B cell (primary cell): ENCODE results near the gene SCRN3. TPM values are rescaled to one million over a fixed set of nuclear protein-coding genes. Genes with fewer than 3 reads are reported as not detected.

Source experiments
- ATAC-seq: fragments of 200-7000 bp; cut with Tn5 transposase; one replicate; pipeline ENCODE4 v1.10.0; 2021; ENCODE audit warnings: low read depth, mild to moderate bottlenecking, moderate number of reproducible peaks, moderate library complexity
- CTCF ChIA-PET: fragments of 350-600 bp; sonication (Branson Sonifier 250); formaldehyde crosslinking; loops from one replicate; lab custom pipeline; 2021; ENCODE audit warnings: antibody characterized with exemption, inconsistent platforms; lab: Charles Lee
- POLR2A ChIA-PET: fragments of 350-600 bp; sonication (Branson Sonifier 250); formaldehyde crosslinking; loops from one replicate; lab custom pipeline; 2021; ENCODE audit warnings: antibody characterized with exemption; lab: Charles Lee
- DNase-seq: peaks from one replicate; pipeline ENCODE4 v3.0.0; 2013
- H2AFZ ChIP-seq: 2 replicates; pipeline ENCODE4 v1.6.1; 2012; ENCODE audit warnings: mild to moderate bottlenecking, low read depth, low read length; ENCODE audit not compliant: insufficient read depth, poor library complexity, severe bottlenecking
- H3K27ac ChIP-seq, 2 donors: 1 replicate in 1 of 2; 2 replicates in 1 of 2; pipeline ENCODE4 v1.5.1; 2012 to 2013; ENCODE audit warnings: low read length in 2 of 2, mild to moderate bottlenecking in 2 of 2, moderate library complexity in 1 of 2
- H3K27me3 ChIP-seq, 4 experiments: fragments of 200-600 bp in 1 of 4; sonication (generic) in 1 of 4; replicated peaks in 1 of 4; 1 replicate in 2 of 4; 2 replicates in 2 of 4; pipeline versions ENCODE4 v1.6.1 to v1.7.0; 2013 to 2016; ENCODE audit warnings: low read length in 3 of 4, mild to moderate bottlenecking in 2 of 4, mixed read lengths in 1 of 4, moderate library complexity in 1 of 4; ENCODE audit not compliant: insufficient read depth in 4 of 4, control insufficient read depth in 3 of 4; ENCODE audit errors: control extremely low read depth in 1 of 4
- H3K36me3 ChIP-seq, 2 experiments: replicated peaks in 1 of 2; 1 replicate in 1 of 2; 2 replicates in 1 of 2; pipeline versions ENCODE4 v1.6.1 to v1.7.1; 2013; ENCODE audit warnings: low read length in 1 of 2; ENCODE audit not compliant: insufficient read depth in 2 of 2, control insufficient read depth in 1 of 2; ENCODE audit errors: control extremely low read depth in 1 of 2, extremely low read depth in 1 of 2
- H3K4me1 ChIP-seq, 2 donors: fragments of 200-600 bp in 1 of 2; sonication (generic) in 1 of 2; 1 replicate in 1 of 2; 2 replicates in 1 of 2; pipeline versions ENCODE4 v1.5.1 to v1.6.1; 2013 to 2017; ENCODE audit warnings: low read length in 2 of 2; ENCODE audit not compliant: control insufficient read depth in 2 of 2, insufficient read depth in 2 of 2
- H3K4me2 ChIP-seq: replicated peaks from 2 replicates; pipeline ENCODE3; 2012; ENCODE audit warnings: mild to moderate bottlenecking, low read depth, low read length; ENCODE audit not compliant: poor library complexity, severe bottlenecking
- H3K4me3 ChIP-seq, 5 experiments: fragments of 200-600 bp in 1 of 5; sonication (generic) in 1 of 5; 1 replicate in 3 of 5; 2 replicates in 2 of 5; pipeline versions ENCODE4 v1.5.1 to v1.7.0; 2011 to 2016; ENCODE audit warnings: low read length in 4 of 5, mild to moderate bottlenecking in 4 of 5, low read depth in 2 of 5, control low read depth in 1 of 5, moderate library complexity in 1 of 5; ENCODE audit not compliant: insufficient read depth in 1 of 5; ENCODE audit errors: control extremely low read depth in 1 of 5, extremely low read depth in 1 of 5
- H3K79me2 ChIP-seq: fragments of 200-600 bp; sonication (generic); one replicate; pipeline ENCODE4 v1.6.0; 2016; ENCODE audit warnings: low read length; ENCODE audit not compliant: control insufficient read depth, insufficient read depth
- H3K9ac ChIP-seq: fragments of 200-600 bp; sonication (generic); 2 replicates; pipeline ENCODE4 v1.6.1; 2017; ENCODE audit warnings: mild to moderate bottlenecking, low read length, moderate library complexity
- H3K9me3 ChIP-seq, 3 donors: one replicate each; pipeline versions ENCODE4 v1.6.1 to v1.7.1; 2013; ENCODE audit warnings: low read length in 2 of 3; ENCODE audit not compliant: control insufficient read depth in 2 of 3, insufficient read depth in 1 of 3; ENCODE audit errors: control extremely low read depth in 1 of 3
- H4K20me1 ChIP-seq: 2 replicates; pipeline ENCODE4 v1.6.0; 2012; ENCODE audit warnings: mild to moderate bottlenecking, low read length; ENCODE audit not compliant: insufficient read depth, control insufficient read depth, poor library complexity, severe bottlenecking
- H3K27ac Mint-ChIP-seq: one replicate; pipeline ENCODE4 v1.8.0; 2021; ENCODE audit warnings: mixed read lengths
- H3K27me3 Mint-ChIP-seq: one replicate; pipeline ENCODE4 v1.8.0; 2021; ENCODE audit warnings: mixed read lengths
- H3K4me1 Mint-ChIP-seq: one replicate; pipeline ENCODE4 v1.8.0; 2021; ENCODE audit warnings: mixed read lengths
- H3K4me3 Mint-ChIP-seq: one replicate; pipeline ENCODE4 v1.8.0; 2021; ENCODE audit warnings: mixed read lengths
- H3K9me3 Mint-ChIP-seq: one replicate; pipeline ENCODE4 v1.8.0; 2022; ENCODE audit warnings: mixed read lengths; ENCODE audit not compliant: insufficient read depth
- EZH2 ChIP-seq: IDR thresholded peaks from 2 replicates; pipeline ENCODE4 v1.6.1; 2012; ENCODE audit warnings: borderline replicate concordance, low read depth, mild to moderate bottlenecking, moderate library complexity, low read length; ENCODE audit not compliant: insufficient read depth, poor library complexity, severe bottlenecking
- WGBS: methylation state at CpG from one replicate; pipeline ENCODE4 v1.1.5; 2013; ENCODE audit warnings: missing lambda C conversion rate; ENCODE audit not compliant: insufficient coverage; 5-methylcytosine and 5-hydroxymethylcytosine counted together
- intact Hi-C: fragments of 100-400 bp; cut with micrococcal nuclease; formaldehyde crosslinking; loops from one replicate; pipeline ENCODE4 v1.10.0; 2022
- polyA plus RNA-seq: library from polyadenylated mRNA; depleted of rRNA; stranded (reverse); fragments of >200 nt; gene quantifications from 2 replicates; pipeline ENCODE4 v1.2.3, GENCODE V29; 2012
- total RNA-seq, 2 donors: library from RNA; stranded (reverse); fragments of 120-200 nt in 1 of 2; gene quantifications; 1 replicate in 1 of 2; 2 replicates in 1 of 2; pipeline versions ENCODE4 v1.2.3 to v1.2.4, GENCODE V29; 2013 to 2022
- TF ChIP-seq, protein P1 (sequence below): fragments of 200-600 bp; IDR thresholded peaks from one replicate; pipeline ENCODE4 v1.8.0; 2022; ENCODE audit warnings: antibody characterized with exemption, mild to moderate bottlenecking

Gene SCRN3
- total and polyA plus RNA-seq, 2 donors (not counting 1 experiment from before 2014, with no cell fraction given), result 9.8 to 21.6 TPM

- no peaks in the 10 kb centered on the region for H3K4me1 Mint-ChIP-seq
- intact Hi-C loops, result no loop called here
- H3K9me3 Mint-ChIP-seq, result no peaks in the 10 kb centered on the region
- Histone ChIP-seq H3K4me2 (no peak overlapping the region), H3K36me3 (no peaks in the 10 kb centered on the region), H3K4me1 (no peaks in the 10 kb centered on the region), H4K20me1 (no peaks in the 10 kb centered on the region), H3K27ac (no peak overlapping the region), H3K27me3 (no peaks in the 10 kb centered on the region), H3K9ac (no peak overlapping the region), H3K79me2 (peaks cover 2% of the 10 kb centered on the region), H3K9me3 (no peaks in the 10 kb centered on the region), H2AFZ (no peak overlapping the region), H3K4me3 (no peak overlapping the region)
- ATAC-seq, result no peak
- no peak overlapping the region for H3K4me3 Mint-ChIP-seq
- no peak overlapping the region for H3K27ac Mint-ChIP-seq
- ChIA-PET CTCF (interaction anchor here (0.8 to 8.0 kb wide), 3 partner anchors 12 to 70 kb away, joined by 3 to 37 read pairs (median 5); no protein-coding TSS in a partner anchor), POLR2A (no interaction called here)
- no CpG with 5 or more reads among the region's 1 CpG for WGBS
- H3K27me3 Mint-ChIP-seq, result no peaks in the 10 kb centered on the region
- TF ChIP-seq, protein P1, sequence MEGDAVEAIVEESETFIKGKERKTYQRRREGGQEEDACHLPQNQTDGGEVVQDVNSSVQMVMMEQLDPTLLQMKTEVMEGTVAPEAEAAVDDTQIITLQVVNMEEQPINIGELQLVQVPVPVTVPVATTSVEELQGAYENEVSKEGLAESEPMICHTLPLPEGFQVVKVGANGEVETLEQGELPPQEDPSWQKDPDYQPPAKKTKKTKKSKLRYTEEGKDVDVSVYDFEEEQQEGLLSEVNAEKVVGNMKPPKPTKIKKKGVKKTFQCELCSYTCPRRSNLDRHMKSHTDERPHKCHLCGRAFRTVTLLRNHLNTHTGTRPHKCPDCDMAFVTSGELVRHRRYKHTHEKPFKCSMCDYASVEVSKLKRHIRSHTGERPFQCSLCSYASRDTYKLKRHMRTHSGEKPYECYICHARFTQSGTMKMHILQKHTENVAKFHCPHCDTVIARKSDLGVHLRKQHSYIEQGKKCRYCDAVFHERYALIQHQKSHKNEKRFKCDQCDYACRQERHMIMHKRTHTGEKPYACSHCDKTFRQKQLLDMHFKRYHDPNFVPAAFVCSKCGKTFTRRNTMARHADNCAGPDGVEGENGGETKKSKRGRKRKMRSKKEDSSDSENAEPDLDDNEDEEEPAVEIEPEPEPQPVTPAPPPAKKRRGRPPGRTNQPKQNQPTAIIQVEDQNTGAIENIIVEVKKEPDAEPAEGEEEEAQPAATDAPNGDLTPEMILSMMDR, result no peak
- TF ChIP-seq EZH2, result no peak
- no peak for DNase-seq
Measured at GRCh38 chr2:174477759-174478158, 82.2 kb downstream of the SCRN3 start.

Other genes starting within 250 kb of the SCRN3 start
- gene OLA1, start 147.2 kb upstream of the SCRN3 start, total RNA-seq, result 44.3 and 47.7 TPM in 2 replicates
- gene OLA1, start 147.2 kb upstream of the SCRN3 start, polyA plus RNA-seq, result 13.9 and 18.5 TPM in 2 replicates
- not detected in 2 replicates for gene SP9, start 60.8 kb upstream of the SCRN3 start, total RNA-seq
- not detected in 2 replicates for gene SP9, start 60.8 kb upstream of the SCRN3 start, polyA plus RNA-seq
- 17.6 and 20.6 TPM in 2 replicates for gene GPR155, start 91.3 kb downstream of the SCRN3 start, total RNA-seq
- gene GPR155, start 91.3 kb downstream of the SCRN3 start, polyA plus RNA-seq, result 4.2 and 4.9 TPM in 2 replicates
- 377 and 390 TPM in 2 replicates for gene WIPF1, start 202.1 kb downstream of the SCRN3 start, total RNA-seq
- gene WIPF1, start 202.1 kb downstream of the SCRN3 start, polyA plus RNA-seq, result 130 and 137 TPM in 2 replicates